HepG2 (cell line): ENCODE data around the gene ATP11B. TPM values are rescaled to one million over a fixed set of nuclear protein-coding genes. Genes with fewer than 3 reads are reported as not detected.

ENCODE experiments used
- ATAC-seq: fragments of 200-7000 bp; cut with Tn5 transposase; 3 replicates; pipeline ENCODE4 v1.9.1; 2020; ENCODE audit warnings: mild to moderate bottlenecking, moderate library complexity
- BruUV-seq: library from RNA; stranded (reverse); fragments of 400-500 nt; replicated peaks from 2 replicates; lab custom pipeline; 2021; lab: Mats Ljungman, UMichigan
- CTCF ChIA-PET: fragments of 300-600 bp; formaldehyde crosslinking; extraction: SDS; loops from one replicate; lab custom pipeline; 2021; ENCODE audit warnings: low total read pairs, inconsistent platforms, low intra/inter-chr PET ratio; lab: Yijun Ruan, JAX
- POLR2A ChIA-PET: fragments of 350-600 bp; sonication (Branson Sonifier 250); formaldehyde crosslinking; loops from one replicate; lab custom pipeline; 2020; ENCODE audit warnings: antibody characterized with exemption, inconsistent platforms; lab: Yijun Ruan, JAX
- DNase-seq: peaks from one replicate; pipeline ENCODE4 v3.0.0-alpha.2; 2015; ENCODE audit warnings: low spot score
- FAIRE-seq: peaks from 3 replicates; lab custom pipeline; 2011; peaks lifted over from hg19 to GRCh38; lab: Jason Lieb, UNC
- H2AFZ ChIP-seq: one replicate; pipeline ENCODE4 v1.6.1; 2011; ENCODE audit warnings: low read length, inconsistent platforms
- H3K27ac ChIP-seq: fragments of 300-600 bp; 3 replicates; pipeline ENCODE4 v1.8.0; 2011; ENCODE audit warnings: mixed run types, mild to moderate bottlenecking, mixed read lengths, low read length, inconsistent platforms; ENCODE audit not compliant: insufficient read depth; ENCODE audit errors: extremely low read length
- H3K27me3 ChIP-seq, 2 experiments: fragments of 200-600 bp in 1 of 2; 2 replicates in 1 of 2; 3 replicates in 1 of 2; pipeline versions ENCODE4 v1.6.0 to v1.8.0; 2011; ENCODE audit warnings: low read length in 2 of 2, mild to moderate bottlenecking in 2 of 2, moderate library complexity in 2 of 2, inconsistent platforms in 1 of 2; ENCODE audit not compliant: insufficient read depth in 2 of 2, control insufficient read depth in 1 of 2
- H3K36me3 ChIP-seq, 2 experiments: fragments of 200-600 bp in 1 of 2; replicated peaks in 1 of 2; 2 replicates in 1 of 2; 3 replicates in 1 of 2; pipeline versions ENCODE4 v1.5.1 to v1.8.0; 2011; ENCODE audit warnings: low read length in 2 of 2, inconsistent platforms in 1 of 2; ENCODE audit not compliant: insufficient read depth in 2 of 2, control insufficient read depth in 1 of 2
- H3K4me1 ChIP-seq: 2 replicates; pipeline ENCODE4 v1.5.1; 2012; ENCODE audit warnings: low read length, inconsistent platforms; ENCODE audit not compliant: insufficient read depth
- H3K4me2 ChIP-seq: 2 replicates; pipeline ENCODE4 v1.6.0; 2011; ENCODE audit warnings: low read depth, low read length, inconsistent platforms
- H3K4me3 ChIP-seq, 3 experiments: fragments of 200-600 bp in 1 of 3; sonication (generic), shearing (Covaris generic) in 1 of 3; replicated peaks in 1 of 3; 2 replicates each; pipeline ENCODE4 v1.5.1; 2011 to 2016; ENCODE audit warnings: low read length in 3 of 3, inconsistent platforms in 2 of 3, low read depth in 2 of 3, mild to moderate bottlenecking in 2 of 3, control low read depth in 1 of 3, mixed read lengths in 1 of 3; ENCODE audit not compliant: insufficient read depth in 1 of 3
- H3K79me2 ChIP-seq: one replicate; pipeline ENCODE4 v1.6.1; 2011; ENCODE audit warnings: low read length, inconsistent platforms; ENCODE audit not compliant: insufficient read depth
- H3K9ac ChIP-seq: 2 replicates; pipeline ENCODE4 v1.6.0; 2011; ENCODE audit warnings: mild to moderate bottlenecking, low read depth, low read length, inconsistent platforms; ENCODE audit not compliant: insufficient read depth
- H3K9me3 ChIP-seq: 2 replicates; pipeline ENCODE4 v1.5.1; 2012; ENCODE audit warnings: mild to moderate bottlenecking, low read length
- H4K20me1 ChIP-seq: 2 replicates; pipeline ENCODE4 v1.6.0; 2011; ENCODE audit warnings: inconsistent platforms, mild to moderate bottlenecking, low read length, moderate library complexity; ENCODE audit not compliant: insufficient read depth
- MAFK ChIP-seq, 2 experiments: IDR thresholded peaks in 1 of 2; conservative IDR thresholded peaks in 1 of 2; 2 replicates each; pipeline ENCODE4 v1.6.1; 2011; ENCODE audit warnings: improper control_type of control experiment in 2 of 2, low read length in 2 of 2
- SIX4 ChIP-seq: sonication (generic); formaldehyde crosslinking; IDR thresholded peaks from 2 replicates; pipeline ENCODE4 v1.4.0; 2020; ENCODE audit warnings: missing genetic modification reagents
- SOX13 ChIP-seq, 3 experiments: fragments of 450-650 bp in 1 of 3; sonication (generic) in 1 of 3; formaldehyde crosslinking in 1 of 3; IDR thresholded peaks in 2 of 3; conservative IDR thresholded peaks in 1 of 3; 2 replicates each; pipeline versions ENCODE4 v1.5.0 to v1.6.1; 2016 to 2020; ENCODE audit warnings: antibody characterized with exemption in 1 of 3, mild to moderate bottlenecking in 1 of 3, missing compliant biosample characterization in 1 of 3, missing genetic modification reagents in 1 of 3, moderate library complexity in 1 of 3
- ZNF660 ChIP-seq: sonication (generic); formaldehyde crosslinking; IDR thresholded peaks from 2 replicates; pipeline ENCODE4 v1.5.1; 2020; ENCODE audit warnings: mild to moderate bottlenecking, low read depth, missing genetic modification reagents, borderline replicate concordance
- WGBS: methylation state at CpG from one replicate; pipeline ENCODE4 v1.1.6; 2017; ENCODE audit warnings: low lambda C conversion rate; 5-methylcytosine and 5-hydroxymethylcytosine counted together
- in situ Hi-C: cut with HindIII; loops from 2 replicates; pipeline ENCODE4 v1.10.0; 2017; ENCODE audit warnings: low pct_unique_long_range_greater_than_20kb; ENCODE audit not compliant: extremely low pct_ligation_motif_present
- intact Hi-C: fragments of 100-400 bp; cut with micrococcal nuclease; formaldehyde crosslinking; loops from one replicate; pipeline ENCODE4 v1.10.0; 2022; ENCODE audit not compliant: unreplicated experiment
- polyA plus RNA-seq, 8 experiments: library from polyadenylated mRNA; depleted of rRNA in 3 of 8; stranded (reverse) in 7 of 8; unstranded in 1 of 8; fragments of >200 nt; fragmentation: Illumina TruSeq in 4 of 8; extraction: Trizol in 4 of 8; gene quantifications; 2 replicates each; pipeline versions ENCODE4 v1.2.1 to v1.2.3, GENCODE V29; 2011 to 2016; ENCODE audit warnings: low read depth in 4 of 8, missing spikeins in 1 of 8, mixed read lengths in 1 of 8; ENCODE audit not compliant: insufficient read depth in 1 of 8
- total RNA-seq, 5 experiments: library from RNA; depleted of rRNA; stranded (reverse); fragments of >200 nt; fragmentation: Illumina TruSeq; extraction: Trizol; gene quantifications; 2 replicates each; pipeline ENCODE4 v1.2.3, GENCODE V29; 2016; ENCODE audit warnings: low read depth in 1 of 5
- TF ChIP-seq, protein P1 (sequence below): sonication (generic); formaldehyde crosslinking; IDR thresholded peaks from 2 replicates; pipeline ENCODE4 v1.4.0; 2020; ENCODE audit warnings: missing genetic modification reagents

The ATP11B gene
- total and polyA plus RNA-seq, 2 of the 13 experiments (the other 11 are each of a cell fraction or from before 2014, with no cell fraction given): 10.1 to 22.9 TPM

- Histone ChIP-seq H4K20me1 (no peaks in the 10 kb centered on the region), H3K36me3 (0 out of 5 replicates have a peak, but pooled peaks cover 0 to 1% of the 10 kb centered on the region in 2 experiments), H3K9ac (no peak overlapping the region), H3K27ac (no peak overlapping the region), H3K27me3 (no peaks in the 10 kb centered on the region), H2AFZ (no peak overlapping the region), H3K4me3 (no peak overlapping the region)
- in situ Hi-C loops: no loop called here
- intact Hi-C loops: loop anchor here (5.0 to 10.0 kb wide), 2 partner anchors 191 to 888 kb away; no protein-coding TSS in a partner anchor
- POLR2A ChIA-PET: no interaction called here
- DNase-seq (peak; percentile 12), FAIRE-seq (no peak)
- 84% methylated on average over 4 of the region's 4 CpGs for WGBS
- no peak for TF ChIP-seq SOX13 (IDR thresholded peaks at IDR 0.05)
- peak in 1 of 2 experiments; percentile 11; a peak in 1 of 4 replicates for TF ChIP-seq SOX13 (CRISPR knock-in tag; conservative IDR thresholded peaks at IDR 0.05 in 1 of 2, IDR thresholded peaks at IDR 0.05 in 1 of 2)
- TF ChIP-seq ZNF660 (CRISPR knock-in tag): no peak
- TF ChIP-seq SIX4 (CRISPR knock-in tag): peak; percentile 50; the same call in 1 of the 2 replicates
- TF ChIP-seq, all 625 proteins: peak for 2
- ATAC-seq: no peak
- CTCF ChIA-PET: no interaction called here
- no peaks in the 10 kb centered on the region for H3K4me1 ChIP-seq
- H3K9me3 ChIP-seq: no peaks in the 10 kb centered on the region
- no TSS peak for BruUV-seq
- H3K79me2 ChIP-seq: no peaks in the 10 kb centered on the region
- H3K4me2 ChIP-seq: no peak overlapping the region
Measured at GRCh38 chr3:182905623-182906022, 112.3 kb downstream of the ATP11B start.

DNA sequence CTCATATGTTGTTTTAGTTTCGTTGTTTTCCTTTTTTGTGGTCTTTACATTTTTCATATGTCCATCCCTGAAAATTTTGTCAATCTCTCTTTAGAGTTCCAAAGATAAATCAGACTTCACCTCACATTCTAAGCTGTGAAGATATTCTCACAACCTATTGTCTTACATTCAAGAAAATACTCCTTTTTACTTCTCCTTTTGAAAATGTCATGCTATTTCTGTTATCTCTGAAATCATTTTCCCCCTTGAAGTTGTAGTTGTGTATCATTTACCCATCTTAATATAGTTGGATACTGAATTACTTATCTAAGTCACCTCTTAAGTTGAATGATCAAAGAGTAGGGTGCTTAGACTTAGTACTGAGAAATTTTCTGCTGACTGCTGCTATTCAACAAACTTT, 112.7 kb downstream of the ATP11B start:
- no peaks in the 10 kb centered on the region for H3K4me1 ChIP-seq
- 0 out of 5 replicates have a peak, but pooled peaks cover 0 to 1% of the 10 kb centered on the region in 2 experiments for H3K36me3 ChIP-seq
- H3K4me3 ChIP-seq: no peak overlapping the region
- peak in 1 of 2 experiments; percentile 44; a peak in 2 of 4 replicates for TF ChIP-seq MAFK (conservative IDR thresholded peaks at IDR 0.05 in 1 of 2, IDR thresholded peaks at IDR 0.05 in 1 of 2; ENCODE audit: low read length in 2 of 2)
- TF ChIP-seq, protein P1, sequence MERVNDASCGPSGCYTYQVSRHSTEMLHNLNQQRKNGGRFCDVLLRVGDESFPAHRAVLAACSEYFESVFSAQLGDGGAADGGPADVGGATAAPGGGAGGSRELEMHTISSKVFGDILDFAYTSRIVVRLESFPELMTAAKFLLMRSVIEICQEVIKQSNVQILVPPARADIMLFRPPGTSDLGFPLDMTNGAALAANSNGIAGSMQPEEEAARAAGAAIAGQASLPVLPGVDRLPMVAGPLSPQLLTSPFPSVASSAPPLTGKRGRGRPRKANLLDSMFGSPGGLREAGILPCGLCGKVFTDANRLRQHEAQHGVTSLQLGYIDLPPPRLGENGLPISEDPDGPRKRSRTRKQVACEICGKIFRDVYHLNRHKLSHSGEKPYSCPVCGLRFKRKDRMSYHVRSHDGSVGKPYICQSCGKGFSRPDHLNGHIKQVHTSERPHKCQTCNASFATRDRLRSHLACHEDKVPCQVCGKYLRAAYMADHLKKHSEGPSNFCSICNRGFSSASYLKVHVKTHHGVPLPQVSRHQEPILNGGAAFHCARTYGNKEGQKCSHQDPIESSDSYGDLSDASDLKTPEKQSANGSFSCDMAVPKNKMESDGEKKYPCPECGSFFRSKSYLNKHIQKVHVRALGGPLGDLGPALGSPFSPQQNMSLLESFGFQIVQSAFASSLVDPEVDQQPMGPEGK (CRISPR knock-in tag): no peak
- 44% methylated on average over 1 of the region's 1 CpG for WGBS
- in situ Hi-C loops (no loop called here), intact Hi-C loops (loop anchor here (5.0 to 10.0 kb wide), 2 partner anchors 191 to 889 kb away; no protein-coding TSS in a partner anchor)
- ChIA-PET CTCF (no interaction called here), POLR2A (no interaction called here)
- H3K27me3 ChIP-seq: no peaks in the 10 kb centered on the region
- H3K9me3 ChIP-seq: no peaks in the 10 kb centered on the region
- FAIRE-seq (no peak), DNase-seq (no peak), ATAC-seq (no peak)
- H3K9ac ChIP-seq: no peak overlapping the region
- no TSS peak for BruUV-seq
- no peak overlapping the region for H3K27ac ChIP-seq
- H2AFZ ChIP-seq: no peak overlapping the region
- H4K20me1 ChIP-seq: no peaks in the 10 kb centered on the region
- no peak overlapping the region for H3K4me2 ChIP-seq
- no peaks in the 10 kb centered on the region for H3K79me2 ChIP-seq
